Panc1 (cell line): ENCODE data around the gene LCE3E. TPM values are rescaled to one million over a fixed set of nuclear protein-coding genes. Genes with fewer than 3 reads are reported as not detected.

Experiments used
- ATAC-seq: fragments of 200-7000 bp; cut with Tn5 transposase; 2 replicates; pipeline ENCODE4 v1.9.1; 2020; ENCODE audit warnings: mild to moderate bottlenecking, moderate library complexity
- BruUV-seq: library from RNA; stranded (reverse); fragments of 400-500 nt; replicated peaks from 2 replicates; lab custom pipeline; 2021; lab: Mats Ljungman, UMichigan
- CTCF ChIA-PET: fragments of 300-600 bp; sonication (Branson Sonifier 250); formaldehyde crosslinking; loops from one replicate; lab custom pipeline; 2022; ENCODE audit warnings: antibody characterized with exemption; lab: Charles Lee
- POLR2A ChIA-PET: fragments of 300-600 bp; sonication (Branson Sonifier 250); formaldehyde crosslinking; loops from one replicate; lab custom pipeline; 2022; ENCODE audit warnings: antibody characterized with exemption; lab: Charles Lee
- DNase-seq: peaks from one replicate; pipeline ENCODE4 v3.0.0-alpha.2; 2010; ENCODE audit warnings: low read depth, low spot score
- H3K27ac ChIP-seq: 2 replicates; pipeline ENCODE4 v1.5.1; 2011; ENCODE audit warnings: mild to moderate bottlenecking, low read length, inconsistent platforms
- H3K27me3 ChIP-seq: fragments of 200-500 bp; sonication (Bioruptor generic); 2 replicates; pipeline ENCODE4 v1.6.0; 2014; ENCODE audit warnings: low read length, inconsistent platforms; ENCODE audit not compliant: control insufficient read depth, insufficient read depth
- H3K36me3 ChIP-seq: fragments of 200-500 bp; sonication (Bioruptor generic); 2 replicates; pipeline ENCODE4 v1.5.1; 2014; ENCODE audit warnings: inconsistent platforms, mild to moderate bottlenecking, low read length, moderate library complexity; ENCODE audit not compliant: control insufficient read depth, insufficient read depth
- H3K4me1 ChIP-seq: 2 replicates; pipeline ENCODE4 v1.5.1; 2011; ENCODE audit warnings: inconsistent platforms, mild to moderate bottlenecking, low read length, moderate library complexity; ENCODE audit not compliant: control insufficient read depth, insufficient read depth
- H3K4me3 ChIP-seq, 2 experiments: 2 replicates each; pipeline ENCODE4 v1.5.1; 2011 to 2012; ENCODE audit warnings: low read depth in 2 of 2, low read length in 2 of 2, mild to moderate bottlenecking in 2 of 2, inconsistent platforms in 1 of 2, moderate library complexity in 1 of 2
- H3K9me3 ChIP-seq: fragments of 200-500 bp; sonication (Bioruptor generic); 2 replicates; pipeline ENCODE4 v1.5.1; 2014; ENCODE audit warnings: low read depth, mild to moderate bottlenecking, inconsistent platforms, low read length, moderate library complexity; ENCODE audit not compliant: control insufficient read depth, insufficient read depth
- POLR2AphosphoS5 ChIP-seq: IDR thresholded peaks from 2 replicates; pipeline ENCODE4 v1.6.1; 2012; ENCODE audit warnings: mild to moderate bottlenecking, low read depth, low read length, moderate library complexity
- SIN3A ChIP-seq: IDR thresholded peaks from 2 replicates; pipeline ENCODE4 v1.6.1; 2012; ENCODE audit warnings: low read depth, mild to moderate bottlenecking, low read length, moderate library complexity, borderline replicate concordance; ENCODE audit not compliant: insufficient read depth
- TCF7L2 ChIP-seq: IDR thresholded peaks from 2 replicates; pipeline ENCODE4 v1.6.1; 2011; ENCODE audit warnings: mild to moderate bottlenecking, low read depth, low read length, inconsistent platforms
- in situ Hi-C: cut with HindIII; loops from 2 replicates; pipeline ENCODE4 v1.10.0; 2016; ENCODE audit warnings: low sequenced_read_pairs, low pct_unique_long_range_greater_than_20kb
- intact Hi-C: fragments of 100-400 bp; cut with micrococcal nuclease; formaldehyde crosslinking; loops from one replicate; pipeline ENCODE4 v1.10.0; 2022; ENCODE audit not compliant: unreplicated experiment
- total RNA-seq: library from RNA; stranded (reverse); gene quantifications from one replicate; pipeline ENCODE4 v1.2.1, GENCODE V29; 2021; ENCODE audit not compliant: unreplicated experiment
- TF ChIP-seq, protein P1 (sequence below): fragments of 450-650 bp; IDR thresholded peaks from 2 replicates; pipeline ENCODE4 v1.5.1; 2017; ENCODE audit warnings: mild to moderate bottlenecking
- TF ChIP-seq, protein P2 (sequence below), 2 experiments: IDR thresholded peaks; 2 replicates each; pipeline ENCODE4 v1.6.1; 2011 to 2012; ENCODE audit warnings: low read depth in 2 of 2, control low read depth in 1 of 2, low read length in 1 of 2, mild to moderate bottlenecking in 1 of 2, moderate library complexity in 1 of 2; ENCODE audit not compliant: insufficient read depth in 1 of 2

The LCE3E gene
- total RNA-seq, 1 experiment from 2014 or later: not detected

DNA sequence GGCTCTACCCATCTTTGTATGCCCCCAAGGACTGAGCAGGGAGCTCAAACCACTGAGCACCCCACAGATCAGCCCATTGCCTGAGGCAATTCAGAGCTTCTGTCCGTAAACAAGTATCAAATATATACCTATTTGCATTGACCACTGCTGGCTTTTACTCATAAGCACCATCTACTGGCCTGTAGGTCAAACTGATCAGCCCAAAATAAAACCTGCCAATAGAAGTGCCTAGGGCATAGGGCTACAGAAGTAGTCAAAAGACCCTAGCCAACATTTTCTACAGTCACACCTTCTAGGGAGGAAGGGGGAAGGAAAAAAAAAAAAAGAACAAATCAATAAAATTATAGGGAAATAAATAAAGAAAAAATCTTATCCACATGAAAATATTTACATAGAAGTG is 19.0 kb upstream of the LCE3E start:
- H3K27me3 ChIP-seq: no peaks in the 10 kb centered on the region
- ATAC-seq (no peak), DNase-seq (no peak)
- no peak for TF ChIP-seq TCF7L2
- TF ChIP-seq, protein P1, sequence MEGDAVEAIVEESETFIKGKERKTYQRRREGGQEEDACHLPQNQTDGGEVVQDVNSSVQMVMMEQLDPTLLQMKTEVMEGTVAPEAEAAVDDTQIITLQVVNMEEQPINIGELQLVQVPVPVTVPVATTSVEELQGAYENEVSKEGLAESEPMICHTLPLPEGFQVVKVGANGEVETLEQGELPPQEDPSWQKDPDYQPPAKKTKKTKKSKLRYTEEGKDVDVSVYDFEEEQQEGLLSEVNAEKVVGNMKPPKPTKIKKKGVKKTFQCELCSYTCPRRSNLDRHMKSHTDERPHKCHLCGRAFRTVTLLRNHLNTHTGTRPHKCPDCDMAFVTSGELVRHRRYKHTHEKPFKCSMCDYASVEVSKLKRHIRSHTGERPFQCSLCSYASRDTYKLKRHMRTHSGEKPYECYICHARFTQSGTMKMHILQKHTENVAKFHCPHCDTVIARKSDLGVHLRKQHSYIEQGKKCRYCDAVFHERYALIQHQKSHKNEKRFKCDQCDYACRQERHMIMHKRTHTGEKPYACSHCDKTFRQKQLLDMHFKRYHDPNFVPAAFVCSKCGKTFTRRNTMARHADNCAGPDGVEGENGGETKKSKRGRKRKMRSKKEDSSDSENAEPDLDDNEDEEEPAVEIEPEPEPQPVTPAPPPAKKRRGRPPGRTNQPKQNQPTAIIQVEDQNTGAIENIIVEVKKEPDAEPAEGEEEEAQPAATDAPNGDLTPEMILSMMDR: peak; percentile 16; the same call in 1 of the 2 replicates
- H3K4me3 ChIP-seq: no peak overlapping the region
- in situ Hi-C loops: no loop called here
- no peak overlapping the region for H3K27ac ChIP-seq
- intact Hi-C loops: no loop called here
- no peaks in the 10 kb centered on the region for H3K36me3 ChIP-seq
- H3K4me1 ChIP-seq: no peaks in the 10 kb centered on the region
- H3K9me3 ChIP-seq: no peaks in the 10 kb centered on the region
- ChIA-PET CTCF (no interaction called here), POLR2A (no interaction called here)
- BruUV-seq: no TSS peak

DNA sequence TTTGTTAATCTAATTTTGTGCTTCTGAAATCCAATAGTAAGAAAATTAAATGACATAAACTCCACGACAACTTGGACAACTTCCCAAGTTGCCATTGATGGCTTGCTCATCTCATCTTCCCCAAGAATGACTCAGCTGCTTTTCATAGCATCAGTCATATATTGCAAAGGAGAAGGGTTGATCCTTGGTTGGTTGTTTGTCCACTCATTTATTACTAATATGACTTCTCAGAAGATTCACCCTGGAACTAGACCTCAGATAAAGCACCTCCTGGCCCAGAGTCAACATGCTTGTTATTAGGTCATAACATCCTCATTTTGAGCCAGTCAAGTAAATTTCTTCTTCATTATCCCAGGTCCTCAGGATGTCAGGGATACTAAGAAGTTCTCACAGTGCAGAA is 16.1 kb upstream of the LCE3E start:
- Histone ChIP-seq H3K4me3 (no peak overlapping the region), H3K27me3 (no peaks in the 10 kb centered on the region), H3K27ac (no peak overlapping the region), H3K4me1 (no peaks in the 10 kb centered on the region), H3K9me3 (no peaks in the 10 kb centered on the region), H3K36me3 (no peaks in the 10 kb centered on the region)
- TF ChIP-seq POLR2AphosphoS5: no peak
- TF ChIP-seq, protein P2, sequence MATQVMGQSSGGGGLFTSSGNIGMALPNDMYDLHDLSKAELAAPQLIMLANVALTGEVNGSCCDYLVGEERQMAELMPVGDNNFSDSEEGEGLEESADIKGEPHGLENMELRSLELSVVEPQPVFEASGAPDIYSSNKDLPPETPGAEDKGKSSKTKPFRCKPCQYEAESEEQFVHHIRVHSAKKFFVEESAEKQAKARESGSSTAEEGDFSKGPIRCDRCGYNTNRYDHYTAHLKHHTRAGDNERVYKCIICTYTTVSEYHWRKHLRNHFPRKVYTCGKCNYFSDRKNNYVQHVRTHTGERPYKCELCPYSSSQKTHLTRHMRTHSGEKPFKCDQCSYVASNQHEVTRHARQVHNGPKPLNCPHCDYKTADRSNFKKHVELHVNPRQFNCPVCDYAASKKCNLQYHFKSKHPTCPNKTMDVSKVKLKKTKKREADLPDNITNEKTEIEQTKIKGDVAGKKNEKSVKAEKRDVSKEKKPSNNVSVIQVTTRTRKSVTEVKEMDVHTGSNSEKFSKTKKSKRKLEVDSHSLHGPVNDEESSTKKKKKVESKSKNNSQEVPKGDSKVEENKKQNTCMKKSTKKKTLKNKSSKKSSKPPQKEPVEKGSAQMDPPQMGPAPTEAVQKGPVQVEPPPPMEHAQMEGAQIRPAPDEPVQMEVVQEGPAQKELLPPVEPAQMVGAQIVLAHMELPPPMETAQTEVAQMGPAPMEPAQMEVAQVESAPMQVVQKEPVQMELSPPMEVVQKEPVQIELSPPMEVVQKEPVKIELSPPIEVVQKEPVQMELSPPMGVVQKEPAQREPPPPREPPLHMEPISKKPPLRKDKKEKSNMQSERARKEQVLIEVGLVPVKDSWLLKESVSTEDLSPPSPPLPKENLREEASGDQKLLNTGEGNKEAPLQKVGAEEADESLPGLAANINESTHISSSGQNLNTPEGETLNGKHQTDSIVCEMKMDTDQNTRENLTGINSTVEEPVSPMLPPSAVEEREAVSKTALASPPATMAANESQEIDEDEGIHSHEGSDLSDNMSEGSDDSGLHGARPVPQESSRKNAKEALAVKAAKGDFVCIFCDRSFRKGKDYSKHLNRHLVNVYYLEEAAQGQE (IDR thresholded peaks at IDR 0.05; ENCODE audit: insufficient read depth in 1 of 2, low read depth in 2 of 2, low read length in 1 of 2): no peak
- TF ChIP-seq, protein P1: no peak
- no peak for TF ChIP-seq TCF7L2
- TF ChIP-seq SIN3A: no peak
- no TSS peak for BruUV-seq
- in situ Hi-C loops (no loop called here), intact Hi-C loops (no loop called here)
- no peak for DNase-seq
- ChIA-PET POLR2A (no interaction called here), CTCF (no interaction called here)
- no peak for ATAC-seq
